Parathyroid adenoma (tissue), 2 donors: Measurements from ENCODE around the gene ARPC4.

Experiments used
- H2AFZ ChIP-seq: fragments of 300-600 bp; sonication (generic); one replicate; pipeline ENCODE4 v1.7.0; 2017; ENCODE audit warnings: antibody characterized with exemption, mild to moderate bottlenecking
- H3K27ac ChIP-seq: fragments of 300-600 bp; sonication (generic); one replicate; pipeline ENCODE4 v1.7.0; 2017
- H3K27me3 ChIP-seq: fragments of 300-600 bp; sonication (generic); one replicate; pipeline ENCODE4 v1.7.0; 2017; ENCODE audit warnings: low read length; ENCODE audit not compliant: control insufficient read depth, insufficient read depth
- H3K36me3 ChIP-seq: fragments of 300-600 bp; sonication (generic); one replicate; pipeline ENCODE4 v1.7.0; 2017; ENCODE audit warnings: low read length; ENCODE audit not compliant: control insufficient read depth, insufficient read depth
- H3K4me1 ChIP-seq: fragments of 300-600 bp; sonication (generic); one replicate; pipeline ENCODE4 v1.7.0; 2017; ENCODE audit warnings: control low read depth
- H3K4me2 ChIP-seq: fragments of 300-600 bp; sonication (generic); one replicate; pipeline ENCODE4 v1.7.0; 2017; ENCODE audit warnings: low read length
- H3K4me3 ChIP-seq: fragments of 300-600 bp; sonication (generic); one replicate; pipeline ENCODE4 v1.7.0; 2017; ENCODE audit warnings: low read depth, low read length
- H3K79me2 ChIP-seq: fragments of 300-600 bp; sonication (generic); one replicate; pipeline ENCODE4 v1.7.0; 2017; ENCODE audit warnings: control low read depth
- H3K9ac ChIP-seq: fragments of 300-600 bp; sonication (generic); one replicate; pipeline ENCODE4 v1.7.0; 2017; ENCODE audit warnings: mild to moderate bottlenecking
- H3K9me3 ChIP-seq: fragments of 300-600 bp; sonication (generic); one replicate; pipeline ENCODE4 v1.7.0; 2017; ENCODE audit warnings: low read length; ENCODE audit not compliant: control insufficient read depth
- CTCF ChIP-seq: fragments of 300-600 bp; sonication (generic); IDR thresholded peaks from one replicate; pipeline ENCODE4 v1.7.0; 2017; ENCODE audit warnings: antibody characterized with exemption, mild to moderate bottlenecking
- donor health status: primary hyperparathyroidism.

ARPC4 gene

GRCh38 chr3:9812870-9813483 is 20.1 kb downstream of the ARPC4 start:
- Histone ChIP-seq H3K4me3 (no peak overlapping the region), H3K27me3 (no peaks in the 10 kb centered on the region), H2AFZ (no peak overlapping the region), H3K9ac (no peak overlapping the region), H3K4me2 (no peak overlapping the region), H3K4me1 (peaks cover 6% of the 10 kb centered on the region), H3K36me3 (no peaks in the 10 kb centered on the region), H3K9me3 (no peaks in the 10 kb centered on the region), H3K79me2 (no peaks in the 10 kb centered on the region), H3K27ac (no peak overlapping the region)
- TF ChIP-seq CTCF, result no peak

GRCh38 chr3:9815986-9816385 is 23.1 kb downstream of the ARPC4 start:
- Histone ChIP-seq H3K9me3 (no peaks in the 10 kb centered on the region), H3K79me2 (no peaks in the 10 kb centered on the region), H3K4me1 (no peaks in the 10 kb centered on the region), H3K4me2 (no peak overlapping the region), H2AFZ (no peak overlapping the region), H3K9ac (no peak overlapping the region), H3K36me3 (no peaks in the 10 kb centered on the region), H3K27ac (no peak overlapping the region), H3K27me3 (no peaks in the 10 kb centered on the region), H3K4me3 (no peak overlapping the region)
- TF ChIP-seq CTCF, result no peak

GRCh38 chr3:9817436-9817835 is 24.6 kb downstream of the ARPC4 start:
- no peaks in the 10 kb centered on the region for H3K27me3 ChIP-seq
- no peak for TF ChIP-seq CTCF

GRCh38 chr3:9818666-9819335 is 25.9 kb downstream of the ARPC4 start:
- Histone ChIP-seq H3K27ac (no peak overlapping the region), H2AFZ (no peak overlapping the region), H3K9me3 (no peaks in the 10 kb centered on the region), H3K36me3 (no peaks in the 10 kb centered on the region), H3K9ac (no peak overlapping the region), H3K79me2 (no peaks in the 10 kb centered on the region), H3K4me2 (no peak overlapping the region), H3K27me3 (no peaks in the 10 kb centered on the region), H3K4me1 (no peaks in the 10 kb centered on the region), H3K4me3 (no peak overlapping the region)
- no peak for TF ChIP-seq CTCF

More at GRCh38 chr3:9817436-9817835, 24.6 kb downstream of the ARPC4 start:
- no peak overlapping the region for H3K4me3 ChIP-seq
- H3K36me3 ChIP-seq, result no peaks in the 10 kb centered on the region
- no peaks in the 10 kb centered on the region for H3K4me1 ChIP-seq
- H2AFZ ChIP-seq, result no peak overlapping the region
- no peak overlapping the region for H3K27ac ChIP-seq
- no peak overlapping the region for H3K9ac ChIP-seq
- no peaks in the 10 kb centered on the region for H3K9me3 ChIP-seq
- no peak overlapping the region for H3K4me2 ChIP-seq
- no peaks in the 10 kb centered on the region for H3K79me2 ChIP-seq

GRCh38 chr3:9820543-9820942 is 27.7 kb downstream of the ARPC4 start:
- H3K27me3 ChIP-seq, result no peaks in the 10 kb centered on the region
- no peak overlapping the region for H2AFZ ChIP-seq
- H3K4me3 ChIP-seq, result no peak overlapping the region
- no peak overlapping the region for H3K9ac ChIP-seq
- no peak overlapping the region for H3K4me2 ChIP-seq
- no peaks in the 10 kb centered on the region for H3K9me3 ChIP-seq
- H3K79me2 ChIP-seq, result no peaks in the 10 kb centered on the region
- no peak for TF ChIP-seq CTCF
- H3K27ac ChIP-seq, result no peak overlapping the region
- no peaks in the 10 kb centered on the region for H3K36me3 ChIP-seq
- no peaks in the 10 kb centered on the region for H3K4me1 ChIP-seq
